ELF-1 (cell line): Measurements from ENCODE around the gene GTF2F1.
A peak's percentile ranks its signal among the peaks of the same experiment; 100 is the strongest.
"Not testable (repeated sequence)": the region's sequence is repeated elsewhere in the genome, so short reads cannot be mapped to it uniquely, and the experiment has no call there.

Experiments used
- DNase-seq: peaks from one replicate; pipeline ENCODE4 v3.0.0-alpha.2; 2016; ENCODE audit warnings: low read depth, low spot score

Gene GTF2F1

GRCh38 chr19:6384381-6384780 lies 8.6 kb downstream of the GTF2F1 start:
- DNase-seq, result no peak

- DNase-seq, result no peak
Measured at GRCh38 chr19:6383188-6383587, 9.8 kb downstream of the GTF2F1 start.

GRCh38 chr19:6381030-6381750 lies 11.8 kb downstream of the GTF2F1 start:
- no peak for DNase-seq

GRCh38 chr19:6379744-6380143 lies 13.2 kb downstream of the GTF2F1 start:
- DNase-seq, result no peak

GRCh38 chr19:6378486-6378885 lies 14.5 kb downstream of the GTF2F1 start:
- no peak for DNase-seq

- DNase-seq, result peak; percentile 85
Measured at GRCh38 chr19:6378041-6378440, 14.9 kb downstream of the GTF2F1 start.

GRCh38 chr19:6376512-6377190 lies 16.3 kb downstream of the GTF2F1 start:
- DNase-seq, result no peak

GRCh38 chr19:6375411-6376010 lies 17.5 kb downstream of the GTF2F1 start, which contains the start of gene PSPN:
TSS of gene PSPN (minus strand) at chr19:6375933. CDS start at chr19:6375849, 84 bp downstream.
- no peak for DNase-seq

- no peak for DNase-seq
Measured at GRCh38 chr19:6374711-6375410, 18.1 kb downstream of the GTF2F1 start.

- DNase-seq, result no peak
Measured at GRCh38 chr19:6374161-6374709, 18.7 kb downstream of the GTF2F1 start.

- no peak for DNase-seq
Measured at GRCh38 chr19:6373813-6374108, 19.2 kb downstream of the GTF2F1 start.

- peak; percentile 92 for DNase-seq
Measured at GRCh38 chr19:6373096-6373812, 19.7 kb downstream of the GTF2F1 start.

- peak; percentile 99 for DNase-seq
Measured at GRCh38 chr19:6372594-6373095, 20.3 kb downstream of the GTF2F1 start, which contains the start of gene ALKBH7. TSS of gene ALKBH7 (plus strand) at chr19:6372794. CDS start at chr19:6372821, 27 bp downstream.

- DNase-seq, result no peak
Measured at GRCh38 chr19:6364353-6364752, 28.6 kb downstream of the GTF2F1 start.

- DNase-seq, result no peak
Measured at GRCh38 chr19:6362351-6362801, 30.6 kb downstream of the GTF2F1 start.

- no peak for DNase-seq
Measured at GRCh38 chr19:6362027-6362350, 31.0 kb downstream of the GTF2F1 start.

GRCh38 chr19:6360857-6361216 lies 32.1 kb downstream of the GTF2F1 start:
- not testable (repeated sequence) for DNase-seq

- DNase-seq, result not testable (repeated sequence)
Measured at GRCh38 chr19:6360445-6360844, 32.5 kb downstream of the GTF2F1 start.

GRCh38 chr19:6359568-6360341 lies 33.2 kb downstream of the GTF2F1 start:
- DNase-seq, result no peak

GRCh38 chr19:6358003-6358402 lies 35.0 kb downstream of the GTF2F1 start:
- peak; percentile 47 for DNase-seq
